ENCODE measurements around the gene KLHL1.

- TF ChIP-seq, protein P1, sequence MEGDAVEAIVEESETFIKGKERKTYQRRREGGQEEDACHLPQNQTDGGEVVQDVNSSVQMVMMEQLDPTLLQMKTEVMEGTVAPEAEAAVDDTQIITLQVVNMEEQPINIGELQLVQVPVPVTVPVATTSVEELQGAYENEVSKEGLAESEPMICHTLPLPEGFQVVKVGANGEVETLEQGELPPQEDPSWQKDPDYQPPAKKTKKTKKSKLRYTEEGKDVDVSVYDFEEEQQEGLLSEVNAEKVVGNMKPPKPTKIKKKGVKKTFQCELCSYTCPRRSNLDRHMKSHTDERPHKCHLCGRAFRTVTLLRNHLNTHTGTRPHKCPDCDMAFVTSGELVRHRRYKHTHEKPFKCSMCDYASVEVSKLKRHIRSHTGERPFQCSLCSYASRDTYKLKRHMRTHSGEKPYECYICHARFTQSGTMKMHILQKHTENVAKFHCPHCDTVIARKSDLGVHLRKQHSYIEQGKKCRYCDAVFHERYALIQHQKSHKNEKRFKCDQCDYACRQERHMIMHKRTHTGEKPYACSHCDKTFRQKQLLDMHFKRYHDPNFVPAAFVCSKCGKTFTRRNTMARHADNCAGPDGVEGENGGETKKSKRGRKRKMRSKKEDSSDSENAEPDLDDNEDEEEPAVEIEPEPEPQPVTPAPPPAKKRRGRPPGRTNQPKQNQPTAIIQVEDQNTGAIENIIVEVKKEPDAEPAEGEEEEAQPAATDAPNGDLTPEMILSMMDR (conservative IDR thresholded peaks at IDR 0.05; ENCODE audit: low read length) = no peak
- TF ChIP-seq EZH2phosphoT487 (IDR thresholded peaks at IDR 0.05; ENCODE audit: borderline replicate concordance) = no peak
Measured at GRCh38 chr13:69796256-69796655, 312.0 kb downstream of the KLHL1 start.

Data from Loucy (cell line).